ENCODE measurements around the gene ERC2.

Gene ERC2

DNA sequence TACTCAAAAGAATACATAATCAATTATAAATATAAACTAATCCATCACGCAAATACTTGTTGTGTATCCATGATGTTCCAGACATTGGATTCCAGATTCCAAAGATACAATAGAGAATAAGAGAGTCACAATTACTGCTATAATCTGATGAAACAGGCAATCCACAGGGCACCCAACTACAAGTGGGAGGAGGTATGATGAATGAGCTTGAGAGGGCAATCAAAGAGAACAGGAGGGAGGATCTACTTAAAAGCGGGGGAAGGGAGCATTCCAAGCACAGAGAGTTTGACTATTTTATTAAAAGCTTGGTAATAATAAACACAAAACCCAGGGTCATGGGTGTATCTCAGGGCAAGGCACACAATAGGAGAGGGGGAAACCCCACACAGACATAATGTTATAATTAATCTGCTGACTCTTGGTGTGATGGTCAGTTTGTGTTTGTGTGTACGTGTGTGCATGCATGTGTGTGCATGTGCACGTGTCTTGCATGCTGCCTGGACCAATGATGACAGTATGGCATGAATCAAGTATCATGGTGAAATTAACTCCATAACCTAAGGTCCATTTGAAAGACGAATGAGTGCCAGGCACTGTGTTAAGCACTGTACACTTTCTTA lies 655.8 kb downstream of the ERC2 start:
- FAIRE-seq = no peak

DNA sequence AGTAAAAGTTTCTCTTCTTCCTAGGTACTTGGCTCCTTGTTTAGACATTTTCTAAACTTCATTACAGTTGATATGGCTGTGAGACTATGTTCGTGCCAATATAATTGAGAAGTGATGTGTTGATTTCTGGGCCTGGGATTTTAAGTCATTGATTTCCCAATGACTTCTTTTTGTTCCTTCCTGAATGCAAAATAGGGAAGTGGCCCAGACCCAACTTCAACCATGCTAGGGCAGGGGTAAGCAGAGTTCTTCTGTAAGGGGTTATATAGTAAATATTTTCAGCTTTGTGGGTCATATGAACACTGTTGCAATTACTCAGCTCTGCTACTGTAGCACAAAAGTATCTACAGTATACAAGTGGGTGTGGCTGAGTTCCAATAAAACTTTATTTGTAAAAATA lies 661.1 kb downstream of the ERC2 start:
- no peak for FAIRE-seq

DNA sequence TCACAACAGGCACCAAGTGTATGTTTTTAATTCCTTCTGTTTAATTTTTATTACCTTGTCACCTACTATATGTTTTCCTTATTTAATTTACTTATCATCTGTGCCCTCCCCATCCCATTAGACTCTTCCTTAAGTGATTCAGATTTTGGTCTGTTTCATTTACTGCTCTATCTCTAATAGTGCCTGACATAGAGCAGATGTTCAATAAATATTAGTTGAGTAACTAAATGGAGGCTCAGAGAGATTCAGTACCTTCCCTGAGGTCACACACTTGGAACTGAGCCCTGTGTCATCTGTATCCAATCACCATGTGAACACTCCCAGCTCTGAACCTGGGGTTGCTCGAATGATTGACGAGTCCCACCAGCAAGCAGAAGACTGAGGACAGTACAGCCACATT lies 663.1 kb downstream of the ERC2 start:
- FAIRE-seq = no peak

DNA sequence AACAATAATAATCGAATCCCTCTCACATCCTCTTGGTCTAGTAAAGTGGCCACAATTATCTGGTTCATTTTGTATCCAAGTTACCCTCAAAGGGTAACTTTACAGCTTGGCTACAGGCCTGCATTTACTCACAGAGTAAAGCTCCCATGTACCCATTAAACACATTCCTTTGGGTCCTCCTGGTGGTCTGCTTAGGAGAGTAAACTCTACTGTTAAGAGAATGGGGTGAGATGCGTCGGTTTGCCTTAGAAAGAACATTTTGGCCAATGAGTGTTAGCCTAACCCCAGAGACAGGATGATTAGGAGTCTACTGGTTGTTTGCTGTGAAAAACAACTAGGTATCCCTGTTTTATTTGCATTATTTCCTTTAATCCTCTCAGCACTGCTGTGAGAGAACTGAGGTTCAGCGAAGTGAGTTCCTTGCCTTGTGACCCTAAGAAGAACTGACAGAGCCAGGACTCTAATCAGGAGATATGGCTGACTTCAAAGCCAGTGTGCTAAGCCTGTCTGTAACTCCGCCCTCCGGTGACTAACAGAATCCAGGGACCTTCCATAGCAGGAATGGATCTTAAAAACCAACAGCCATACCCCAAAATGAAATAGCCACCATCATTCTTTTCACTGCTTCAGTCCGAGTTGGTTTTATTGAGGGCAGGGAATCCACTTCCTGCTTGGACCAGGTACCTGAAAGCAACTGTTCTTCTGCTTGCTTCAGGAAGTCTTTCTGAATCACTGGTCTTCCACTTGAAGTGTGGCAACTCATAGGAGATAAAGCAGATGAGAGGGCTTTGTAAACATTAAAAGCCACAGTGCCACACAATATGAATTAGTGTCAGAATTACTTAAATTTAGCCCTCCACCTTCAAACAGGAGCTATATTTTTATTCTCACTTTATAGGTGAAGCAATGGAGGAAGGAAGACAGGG lies 663.8 kb downstream of the ERC2 start:
- no peak for FAIRE-seq

DNA sequence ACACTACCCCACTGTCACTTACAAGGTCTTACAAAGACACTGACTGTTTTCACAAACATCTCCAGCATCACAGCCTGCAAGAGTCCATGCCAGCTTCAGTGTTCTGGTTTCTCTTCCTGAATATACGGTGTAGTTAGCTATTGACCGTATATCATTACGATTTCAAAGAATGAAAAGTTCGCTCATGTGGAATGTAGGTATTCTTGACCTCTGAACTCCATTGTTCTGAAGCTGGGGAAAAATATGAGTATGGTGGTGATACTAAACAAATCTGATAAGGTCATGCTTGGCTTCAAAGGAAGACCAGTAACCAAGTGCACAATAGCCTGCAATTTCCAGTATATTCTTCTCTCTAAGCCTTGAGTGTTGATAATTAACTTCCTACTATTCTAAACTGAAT lies 665.5 kb downstream of the ERC2 start:
- no peak for FAIRE-seq

DNA sequence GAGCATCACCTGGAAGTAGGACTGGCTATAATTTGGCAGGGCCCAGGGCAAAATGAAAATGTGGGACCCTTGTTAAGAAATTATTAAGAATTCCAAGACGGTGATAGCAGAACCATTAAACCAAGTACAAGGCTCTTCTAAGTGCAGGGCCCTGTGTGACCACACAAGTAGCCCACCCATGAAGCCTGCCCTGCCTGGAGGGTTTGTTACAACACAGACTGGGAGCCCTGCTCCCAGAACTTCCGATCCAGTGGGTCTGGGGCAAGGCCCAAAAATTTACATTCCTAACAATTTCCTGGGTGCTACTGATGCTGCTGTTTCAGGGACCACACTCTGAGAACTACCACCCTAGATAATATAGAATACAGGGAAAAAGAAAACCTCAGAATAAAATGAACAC lies 666.6 kb downstream of the ERC2 start:
- FAIRE-seq = no peak

DNA sequence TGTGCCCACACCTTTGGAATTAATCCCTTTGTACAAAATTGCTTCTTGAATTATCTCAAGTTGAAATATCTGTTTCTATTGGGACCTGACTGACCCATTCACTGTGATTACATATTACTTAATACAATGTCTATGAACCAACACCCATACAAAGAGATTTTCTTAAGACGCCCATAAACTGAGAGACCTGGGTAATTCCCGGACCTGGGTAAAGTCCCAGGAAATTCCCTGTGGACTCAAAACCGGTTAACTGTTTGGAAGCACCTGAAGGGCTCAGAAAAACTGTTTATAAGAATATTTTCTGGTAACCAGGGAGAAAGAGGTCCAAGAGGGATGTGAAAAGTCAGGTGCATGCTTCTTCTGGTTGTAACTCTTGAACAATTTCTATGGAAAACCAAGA lies 667.2 kb downstream of the ERC2 start:
- no peak for FAIRE-seq

DNA sequence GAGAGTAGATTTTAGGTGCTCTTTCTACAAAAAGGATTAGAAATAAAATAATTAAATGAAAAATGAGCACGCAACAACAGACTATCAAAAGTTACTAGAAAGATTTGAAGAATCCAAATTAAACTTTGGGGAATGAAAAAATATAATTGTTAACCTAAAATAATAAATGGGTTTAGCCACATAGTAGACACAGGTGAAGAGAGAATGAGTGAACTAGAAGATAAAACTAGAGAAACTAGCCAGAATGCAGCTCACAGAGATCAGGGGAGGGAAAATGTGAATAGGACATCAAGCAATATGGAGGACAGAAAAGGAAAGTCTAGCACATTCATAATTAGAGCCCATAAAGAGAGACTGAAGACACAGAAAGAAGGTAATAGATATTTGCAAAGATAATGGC lies 670.5 kb downstream of the ERC2 start:
- no peak for FAIRE-seq

DNA sequence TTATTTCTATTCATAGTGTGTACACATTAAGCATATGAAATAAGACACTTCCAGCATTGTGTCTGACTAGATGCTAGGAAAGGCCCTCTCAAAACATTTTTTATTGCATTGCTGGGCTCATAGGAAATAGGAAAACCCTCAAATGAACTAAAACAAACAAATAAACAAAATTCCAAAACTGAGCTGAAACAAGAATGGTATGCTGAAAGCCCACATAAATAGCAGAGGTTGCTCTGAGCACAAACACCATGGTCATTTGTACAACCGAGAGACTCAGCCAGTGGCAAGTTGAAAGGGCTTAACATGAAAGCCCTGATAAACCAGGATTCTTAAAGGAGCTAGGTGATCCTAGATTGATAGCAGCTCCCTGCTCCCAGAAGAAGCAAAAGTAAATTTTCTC lies 671.2 kb downstream of the ERC2 start:
- FAIRE-seq = no peak

DNA sequence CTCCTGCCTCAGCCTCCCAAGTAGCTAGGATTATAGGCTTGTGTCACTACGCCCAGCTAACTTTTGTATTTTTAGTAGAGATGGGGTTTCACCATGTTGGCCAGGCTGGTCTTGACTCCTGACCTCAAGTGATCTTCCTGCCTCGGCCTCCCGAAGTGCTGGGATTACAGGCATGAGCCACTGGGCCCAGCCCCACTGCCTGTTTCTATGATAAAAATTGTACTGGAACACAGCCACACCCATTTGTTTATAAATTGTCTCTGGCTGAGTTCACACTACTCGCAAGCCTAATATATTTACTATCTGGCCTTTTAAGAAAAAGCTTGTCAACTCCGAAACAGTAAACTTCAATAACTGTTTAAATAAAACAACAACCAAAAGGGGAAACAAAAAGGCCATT lies 671.7 kb downstream of the ERC2 start:
- no peak for FAIRE-seq

DNA sequence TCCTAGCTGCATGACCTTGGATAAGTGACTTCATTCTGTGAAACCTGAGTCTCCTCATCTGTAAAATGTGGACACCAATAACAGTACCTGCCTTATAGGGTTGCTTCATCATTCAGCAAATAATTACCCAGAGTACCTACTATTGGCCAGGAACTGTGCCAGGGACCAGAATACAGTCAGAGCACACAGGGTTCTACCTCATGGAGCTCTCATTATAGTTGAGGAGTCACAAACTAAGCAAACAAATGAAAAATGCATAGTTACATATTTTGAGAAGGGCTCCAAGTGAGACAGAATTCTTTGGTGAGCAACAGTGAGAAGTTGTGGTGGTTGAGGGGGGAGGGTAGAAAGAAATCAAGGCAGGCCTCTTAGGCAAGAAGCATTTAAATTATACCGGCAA lies 672.5 kb downstream of the ERC2 start:
- FAIRE-seq = no peak

DNA sequence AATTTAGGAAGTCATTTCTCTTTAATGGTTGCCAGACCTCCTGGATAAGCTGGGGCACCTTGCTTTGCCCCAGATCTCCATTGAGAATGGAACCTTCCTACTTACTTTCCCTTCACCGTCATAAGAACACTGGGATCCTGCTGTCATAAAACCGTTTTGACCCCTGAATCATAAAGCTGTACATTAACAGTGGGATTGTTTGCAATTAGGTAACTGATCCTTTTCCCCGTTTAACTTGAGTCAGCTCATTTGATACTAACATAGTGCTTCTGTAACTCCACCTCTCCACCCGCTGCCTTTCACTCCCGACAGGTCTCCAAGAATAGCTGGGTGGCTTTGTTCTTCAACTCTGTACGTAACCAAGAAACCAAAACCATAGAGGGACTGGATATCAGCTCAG lies 673.0 kb downstream of the ERC2 start:
- no peak for FAIRE-seq

DNA sequence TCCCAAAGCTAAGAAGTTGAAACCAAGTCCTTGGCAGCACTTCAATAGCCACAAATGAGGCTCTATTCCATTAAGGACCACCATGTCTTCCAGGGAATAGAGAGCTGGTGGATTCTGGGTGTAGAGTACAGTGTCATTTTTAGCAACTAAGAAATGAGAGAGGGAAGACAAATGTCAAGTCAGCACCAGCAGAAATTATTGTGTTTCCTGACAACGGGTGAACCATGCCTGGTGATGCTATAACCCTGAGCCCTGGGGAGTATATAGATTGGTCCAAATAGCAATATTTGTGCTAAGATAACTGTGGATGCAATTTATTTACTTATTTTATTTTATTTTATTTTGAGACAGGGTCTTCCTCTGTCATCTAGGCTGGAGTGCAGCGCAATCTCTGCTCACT lies 675.5 kb downstream of the ERC2 start:
- FAIRE-seq = no peak

DNA sequence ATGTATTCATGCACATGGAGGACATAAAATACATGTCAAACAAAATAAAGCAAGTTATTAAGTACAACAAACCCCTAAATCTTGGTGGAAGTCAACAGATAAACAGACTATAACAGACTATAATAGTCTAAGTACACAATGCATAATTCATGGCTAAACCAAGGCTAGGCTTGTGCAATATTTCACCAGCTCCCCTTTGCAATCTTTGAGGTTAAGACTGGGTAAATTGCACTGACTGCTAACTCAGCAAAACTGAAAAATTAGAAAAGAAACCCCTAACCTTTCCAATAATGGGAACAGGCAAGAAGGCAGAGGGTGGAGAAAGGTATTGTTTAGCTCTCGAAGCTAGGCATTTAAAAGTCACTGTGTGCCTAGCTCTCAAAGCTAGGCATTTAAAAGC lies 676.3 kb downstream of the ERC2 start:
- no peak for FAIRE-seq

DNA sequence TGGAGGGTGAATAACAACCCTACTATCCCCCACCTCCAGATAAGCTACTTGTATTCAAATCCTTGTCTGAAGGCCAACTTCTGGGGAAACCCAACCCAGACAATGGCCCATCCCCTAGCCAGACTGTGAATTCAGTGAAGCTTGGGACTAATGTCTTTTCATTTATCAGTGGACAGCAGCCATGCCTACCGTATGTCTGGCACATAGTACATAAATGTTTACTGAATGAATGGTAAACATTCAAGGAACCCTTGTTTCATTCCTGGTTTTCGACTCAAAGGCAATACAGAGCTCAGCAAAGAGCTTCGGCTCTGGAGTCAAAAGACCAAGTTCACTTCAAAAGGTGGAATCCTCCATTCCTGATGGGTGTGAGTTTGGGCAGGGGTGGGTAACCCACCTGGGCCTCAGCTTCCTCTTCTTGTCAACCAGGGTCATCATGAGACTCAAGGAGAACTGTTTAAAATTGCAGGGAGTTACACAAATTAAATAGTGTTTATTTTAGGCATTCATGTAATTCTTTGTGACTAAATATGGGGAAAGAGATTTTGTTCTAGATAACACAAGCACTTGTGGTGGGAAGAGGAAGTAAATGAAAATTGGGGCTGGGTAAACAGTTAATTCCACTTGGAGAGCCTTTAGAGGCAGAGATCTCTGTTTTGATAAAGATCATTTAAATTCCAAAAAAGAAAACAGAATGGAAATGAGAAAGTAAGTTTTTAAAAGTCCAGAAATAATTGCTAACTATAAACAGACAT lies 677.5 kb downstream of the ERC2 start:
- no peak for FAIRE-seq

DNA sequence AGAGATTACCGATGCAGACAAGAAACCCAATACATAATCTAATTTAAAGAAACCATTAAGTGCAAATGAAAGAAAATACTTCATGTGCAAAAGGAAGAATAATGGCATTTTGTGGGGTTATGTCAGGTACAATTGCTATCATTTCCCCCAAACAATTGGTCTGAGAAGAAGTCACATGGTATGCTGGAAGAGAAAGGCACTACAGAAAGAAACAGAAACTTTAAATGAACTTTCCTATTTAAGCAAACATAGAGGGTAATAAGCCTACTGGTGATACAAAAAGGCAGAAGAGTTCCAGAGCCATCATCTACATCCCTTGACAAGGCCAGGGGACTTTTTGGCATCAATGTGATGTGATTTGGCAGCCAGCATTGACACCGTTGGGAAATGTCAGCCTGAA lies 678.8 kb downstream of the ERC2 start:
- FAIRE-seq = no peak

DNA sequence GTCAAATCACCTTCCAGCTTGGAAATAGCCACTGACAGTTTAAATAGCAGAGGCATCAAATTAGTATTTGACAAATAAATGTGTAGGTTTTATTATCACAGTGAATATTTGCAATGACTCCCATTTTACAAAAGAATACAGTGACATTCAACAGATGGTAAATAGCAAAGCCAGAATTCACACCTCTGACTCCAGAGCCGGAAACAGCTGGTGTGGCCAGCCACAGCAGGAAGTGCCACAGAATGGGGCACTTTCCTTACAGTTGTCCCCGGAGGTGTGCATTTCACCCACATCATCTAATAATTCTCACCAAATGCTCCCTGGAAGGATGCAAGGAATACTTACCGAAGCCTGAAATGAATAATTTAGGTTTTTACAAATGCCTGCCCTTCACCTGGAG lies 685.5 kb downstream of the ERC2 start:
- FAIRE-seq = no peak

DNA sequence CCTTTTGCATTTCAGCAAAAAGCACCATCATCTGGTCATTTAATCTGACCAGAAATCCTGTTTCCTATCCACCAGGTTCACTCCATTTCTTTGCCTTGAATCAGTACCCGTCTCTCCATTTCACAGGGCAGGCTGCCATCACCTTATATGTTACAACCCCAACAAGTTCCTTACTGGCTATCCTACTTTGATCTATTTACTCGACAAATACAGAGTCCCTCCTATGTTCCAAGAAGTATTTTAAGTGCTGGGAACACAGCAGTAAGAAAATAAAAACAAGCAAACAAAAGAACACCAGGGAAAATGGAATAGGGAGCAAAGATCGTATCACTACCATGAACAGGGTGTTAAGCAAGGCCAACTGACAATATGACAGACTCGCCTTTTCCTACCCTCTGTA lies 685.9 kb downstream of the ERC2 start:
- FAIRE-seq = no peak

DNA sequence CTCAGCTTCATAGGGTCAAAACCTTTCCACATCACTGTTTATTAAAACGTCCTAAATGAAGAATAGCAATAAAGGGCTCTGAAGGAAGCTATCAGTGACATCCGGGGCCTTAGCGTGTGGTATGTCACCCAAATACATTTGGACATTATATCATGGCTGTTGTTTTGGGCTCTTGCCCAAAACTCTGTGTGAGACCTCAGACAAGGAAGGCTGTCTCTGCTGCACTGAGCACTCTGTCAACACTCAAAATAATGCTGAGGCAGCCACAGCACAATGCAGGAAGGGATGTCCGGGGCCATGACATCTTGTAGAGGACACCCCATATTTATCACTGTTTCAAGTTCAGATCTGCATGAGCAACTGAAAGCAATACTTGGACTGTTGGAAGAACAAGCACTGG lies 687.4 kb downstream of the ERC2 start:
- no peak for FAIRE-seq

DNA sequence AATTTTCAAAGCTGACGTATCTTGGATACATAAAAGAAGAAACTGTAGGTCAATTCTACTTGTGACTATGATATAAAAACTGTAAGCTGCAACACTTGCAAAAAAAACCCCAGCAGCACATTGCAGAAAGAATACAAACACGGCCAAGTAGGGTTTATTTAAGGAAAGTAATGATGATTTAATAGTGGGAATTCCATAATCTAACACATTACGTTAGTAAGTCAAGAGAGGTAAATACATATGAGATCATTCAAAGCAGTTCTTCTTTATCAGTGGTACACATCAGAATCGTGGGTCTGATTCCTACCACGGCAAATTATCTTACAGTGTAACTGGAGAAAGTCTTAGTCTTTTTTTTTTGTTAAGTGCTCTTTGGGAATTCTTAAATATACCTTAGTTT lies 688.7 kb downstream of the ERC2 start:
- no peak for FAIRE-seq

DNA sequence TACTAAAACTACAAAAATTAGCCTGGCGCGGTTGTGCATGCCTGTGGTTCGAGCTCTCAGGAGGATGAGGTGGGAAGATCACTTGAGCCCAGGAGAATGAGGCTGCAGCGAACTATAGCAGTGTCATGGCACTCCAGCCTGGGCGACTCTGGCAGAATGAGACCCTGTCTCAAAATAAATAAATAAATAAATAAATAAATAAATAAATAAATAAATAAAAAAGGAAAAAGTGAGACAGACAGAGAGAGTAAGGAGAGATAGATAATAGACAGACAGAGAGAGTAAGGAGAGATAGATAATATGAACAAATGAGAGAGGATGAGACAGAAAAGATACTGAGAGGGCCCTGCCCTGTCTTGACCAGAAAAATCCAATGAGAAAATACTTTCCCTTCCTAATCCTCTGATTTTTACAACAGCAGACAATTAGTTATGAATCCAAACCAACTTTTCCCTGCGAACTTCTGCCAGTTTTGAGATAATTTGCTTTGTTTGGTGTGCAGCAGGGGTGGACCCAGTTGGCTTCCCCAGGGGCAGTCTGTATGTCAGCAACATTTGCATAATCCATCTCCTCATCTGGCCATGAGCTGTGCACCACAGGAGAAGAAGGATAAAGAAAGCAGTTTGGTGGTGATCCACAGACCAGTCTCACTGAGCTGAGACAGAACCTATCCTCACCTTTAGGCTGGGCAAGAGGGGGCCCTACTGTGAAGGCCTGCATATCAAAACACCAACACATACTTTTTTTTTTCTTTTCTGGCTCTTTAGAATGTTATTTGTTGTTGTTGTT lies 692.7 kb downstream of the ERC2 start:
- no peak for FAIRE-seq

DNA sequence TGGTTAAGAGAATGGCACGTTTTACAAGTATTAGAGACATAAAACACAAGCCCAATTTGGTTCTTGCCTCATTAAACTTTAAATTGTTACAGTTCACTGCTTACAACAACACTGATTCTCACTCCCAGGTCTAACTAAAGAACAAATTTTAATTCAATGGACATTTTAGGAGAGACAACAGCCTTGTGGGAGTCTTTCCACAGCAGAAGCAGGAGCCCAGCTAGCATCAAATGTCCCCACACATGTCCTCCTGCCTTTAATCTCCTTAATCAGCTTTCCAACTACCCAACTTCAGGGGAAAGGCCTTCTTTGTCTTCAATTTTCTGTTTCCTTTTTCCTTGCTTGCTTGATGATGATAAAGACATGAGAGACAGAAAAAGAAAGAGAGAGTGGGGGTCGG lies 693.4 kb downstream of the ERC2 start:
- no peak for FAIRE-seq

DNA sequence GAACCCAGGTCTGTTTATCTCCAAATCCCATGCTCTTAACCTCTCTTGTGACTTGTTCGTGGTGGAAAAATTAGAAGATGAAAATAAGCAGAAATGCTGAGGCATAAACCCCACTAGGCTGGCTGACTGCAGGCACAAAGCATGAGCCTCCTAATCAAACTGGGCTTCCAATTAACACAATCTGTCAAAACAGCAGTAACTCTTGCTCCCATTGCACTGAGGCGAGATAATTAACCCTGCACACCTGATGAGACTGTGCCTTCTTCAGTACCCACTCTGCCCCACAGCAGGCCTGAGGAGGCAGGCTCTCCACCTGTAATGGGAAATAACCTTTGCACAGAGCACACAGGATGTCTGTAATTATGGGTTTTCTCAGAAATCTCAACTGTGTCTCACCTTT lies 696.8 kb downstream of the ERC2 start:
- FAIRE-seq = no peak
